Prostate gland (tissue), 2 donors: ENCODE results near the gene ZC3H12C. TPM values are rescaled to one million over a fixed set of nuclear protein-coding genes. Genes with fewer than 3 reads are reported as not detected.

Experiments
- DNase-seq: peaks from one replicate; pipeline ENCODE4 v3.0.0-alpha.2; 2019; ENCODE audit warnings: low spot score
- H3K27ac ChIP-seq, 2 donors: fragments of 200-600 bp; sonication (generic); 2 replicates each; pipeline ENCODE4 v1.5.1; 2017 to 2019
- H3K27me3 ChIP-seq: fragments of 200-600 bp; sonication (generic); replicated peaks from 2 replicates; pipeline ENCODE4 v1.5.1; 2019; ENCODE audit not compliant: insufficient read depth
- H3K36me3 ChIP-seq, 2 donors: fragments of 200-600 bp; sonication (generic); 1 replicate in 1 of 2; 2 replicates in 1 of 2; pipeline versions ENCODE4 v1.5.1 to v1.8.1; 2017 to 2019
- H3K4me1 ChIP-seq: fragments of 200-600 bp; sonication (generic); replicated peaks from 2 replicates; pipeline ENCODE4 v1.5.1; 2019
- H3K4me3 ChIP-seq, 2 donors: fragments of 200-600 bp; sonication (generic); 2 replicates each; pipeline ENCODE4 v1.5.1; 2017 to 2019
- H3K9me3 ChIP-seq: fragments of 200-600 bp; sonication (generic); 2 replicates; pipeline ENCODE4 v1.5.1; 2017
- CTCF ChIP-seq, 4 experiments: fragments of 200-600 bp in 2 of 4; fragments of 450-650 bp in 2 of 4; sonication (generic) in 2 of 4; IDR thresholded peaks; 1 replicate in 3 of 4; 2 replicates in 1 of 4; pipeline ENCODE4 v1.5.1; 2016 to 2019; ENCODE audit warnings: antibody characterized with exemption in 4 of 4, mild to moderate bottlenecking in 2 of 4, moderate library complexity in 2 of 4
- POLR2A ChIP-seq: fragments of 450-650 bp; IDR thresholded peaks from one replicate; pipeline ENCODE4 v1.6.1; 2016; ENCODE audit warnings: antibody characterized with exemption, mild to moderate bottlenecking
- POLR2AphosphoS5 ChIP-seq: sonication (generic); formaldehyde crosslinking; IDR thresholded peaks from one replicate; pipeline ENCODE4 v1.6.1; 2017; ENCODE audit warnings: antibody characterized with exemption
- WGBS: methylation state at CpG from one replicate; pipeline ENCODE4 v1.1.5; 2018; 5-methylcytosine and 5-hydroxymethylcytosine counted together
- intact Hi-C: fragments of 100-400 bp; cut with DNase I; formaldehyde crosslinking; loops from one replicate; pipeline ENCODE4 v1.14.2; 2022
- total RNA-seq, 2 donors: library from RNA; depleted of rRNA; stranded (reverse); fragments of >200 nt; gene quantifications; one replicate each; pipeline ENCODE4 v1.1.0, GENCODE V29; 2016

ZC3H12C gene
- total RNA-seq, 2 donors from 2014 or later = 6.5 to 11.9 TPM

GRCh38 chr11:110106713-110107274 lies 13.6 kb downstream of the ZC3H12C start:
- 96% methylated on average over 2 of the region's 2 CpGs for whole genome bisulfite sequencing
- no peak for DNase-seq
- Histone ChIP-seq H3K27me3 (no peaks in the 10 kb centered on the region), H3K4me3 (no peak overlapping the region), H3K4me1 (no peaks in the 10 kb centered on the region), H3K9me3 (no peaks in the 10 kb centered on the region), H3K36me3 (no peaks in the 10 kb centered on the region), H3K27ac (no peak overlapping the region)
- intact Hi-C loops = no loop called here
- no peak for TF ChIP-seq POLR2AphosphoS5
- TF ChIP-seq CTCF (IDR thresholded peaks at IDR 0.05) = no peak
- TF ChIP-seq POLR2A = no peak

GRCh38 chr11:110110854-110111253 lies 17.7 kb downstream of the ZC3H12C start:
- no peaks in the 10 kb centered on the region for H3K36me3 ChIP-seq
- no peaks in the 10 kb centered on the region for H3K9me3 ChIP-seq
- no peak for DNase-seq
- H3K4me3 ChIP-seq = no peak overlapping the region
- no peaks in the 10 kb centered on the region for H3K27me3 ChIP-seq
- TF ChIP-seq POLR2A (no peak), CTCF (IDR thresholded peaks at IDR 0.05) (no peak), POLR2AphosphoS5 (no peak)
- H3K4me1 ChIP-seq = no peaks in the 10 kb centered on the region
- WGBS = 88% methylated on average over 4 of the region's 4 CpGs
- H3K27ac ChIP-seq = no peak overlapping the region
- intact Hi-C loops = no loop called here

DNA sequence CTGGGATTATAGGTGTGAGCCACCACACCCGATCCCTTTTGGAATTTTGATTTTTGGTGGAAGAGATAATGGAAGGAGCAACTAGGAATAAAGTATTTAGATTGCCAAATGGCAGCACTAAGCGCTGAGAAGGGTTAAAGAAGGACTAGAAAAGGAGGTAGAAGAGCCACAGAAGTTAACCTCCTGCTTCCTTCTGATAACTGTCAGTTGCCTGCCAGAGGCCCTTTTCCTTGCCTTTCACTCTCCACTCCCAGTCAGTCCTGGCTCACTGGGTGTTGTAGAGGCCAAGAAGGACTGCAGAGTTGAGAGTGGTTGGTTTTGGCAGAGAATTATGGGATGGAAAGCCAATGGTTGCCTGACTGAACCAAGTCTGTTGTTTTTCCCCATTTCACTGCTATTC lies 19.3 kb downstream of the ZC3H12C start:
- 97% methylated on average over 2 of the region's 2 CpGs for WGBS
- intact Hi-C loops = no loop called here
- no peaks in the 10 kb centered on the region for H3K27me3 ChIP-seq
- no peak overlapping the region for H3K4me3 ChIP-seq
- TF ChIP-seq POLR2AphosphoS5 (no peak), CTCF (IDR thresholded peaks at IDR 0.05) (no peak), POLR2A (no peak)
- no peak overlapping the region for H3K27ac ChIP-seq
- no peaks in the 10 kb centered on the region for H3K9me3 ChIP-seq
- no peaks in the 10 kb centered on the region for H3K36me3 ChIP-seq
- no peaks in the 10 kb centered on the region for H3K4me1 ChIP-seq
- no peak for DNase-seq

DNA sequence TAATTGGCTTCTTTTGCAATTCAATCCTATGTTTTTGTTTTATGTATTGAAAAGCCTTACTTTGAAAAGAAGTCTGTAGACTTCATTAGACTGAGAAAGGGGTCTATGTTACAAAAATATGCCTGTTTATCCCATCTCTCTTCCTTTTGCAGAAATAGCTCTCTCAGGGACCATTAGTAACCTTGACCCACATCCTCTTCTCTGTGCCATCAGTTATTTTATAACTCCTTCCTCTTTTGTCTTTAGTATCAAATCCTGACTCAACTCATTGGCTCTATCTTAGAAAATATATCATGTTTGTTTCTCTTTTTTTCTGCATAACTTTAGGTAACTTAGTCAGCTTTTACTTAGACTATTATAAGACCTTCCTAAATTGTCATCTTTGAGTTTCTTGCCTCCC lies 20.3 kb downstream of the ZC3H12C start:
- no peaks in the 10 kb centered on the region for H3K36me3 ChIP-seq
- no peaks in the 10 kb centered on the region for H3K27me3 ChIP-seq
- DNase-seq = no peak
- TF ChIP-seq CTCF (IDR thresholded peaks at IDR 0.05) = no peak
- intact Hi-C loops = no loop called here
- H3K27ac ChIP-seq = no peak overlapping the region
- H3K4me3 ChIP-seq = no peak overlapping the region
- H3K4me1 ChIP-seq = no peaks in the 10 kb centered on the region
- no peaks in the 10 kb centered on the region for H3K9me3 ChIP-seq

DNA sequence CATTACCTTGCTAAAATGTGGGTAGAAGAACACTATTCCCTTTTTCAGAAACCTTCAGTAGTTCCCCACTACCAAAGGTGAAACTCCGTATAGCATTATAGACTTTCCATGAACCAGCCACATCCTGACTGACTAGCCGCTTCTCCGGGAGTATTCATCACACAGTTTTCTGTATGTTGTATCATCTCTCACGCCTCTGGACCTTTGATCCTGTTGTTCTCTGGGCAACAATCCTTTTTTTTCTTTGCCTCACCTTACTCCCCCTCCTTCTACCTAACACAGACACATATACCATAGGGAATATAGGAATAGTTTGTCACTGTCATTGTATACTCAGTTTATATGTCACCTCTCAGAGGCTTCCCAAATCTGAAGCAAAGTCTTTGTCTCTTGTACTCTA lies 20.8 kb downstream of the ZC3H12C start:
- TF ChIP-seq CTCF (IDR thresholded peaks at IDR 0.05) = no peak
- no peak for TF ChIP-seq POLR2A
- TF ChIP-seq POLR2AphosphoS5 = no peak
- 89% methylated on average over 4 of the region's 4 CpGs for WGBS
- no peak for DNase-seq
- H3K9me3 ChIP-seq = no peaks in the 10 kb centered on the region
- H3K27ac ChIP-seq = no peak overlapping the region
- intact Hi-C loops = no loop called here
- H3K36me3 ChIP-seq = no peaks in the 10 kb centered on the region
- H3K27me3 ChIP-seq = no peaks in the 10 kb centered on the region
- H3K4me3 ChIP-seq = no peak overlapping the region
- no peaks in the 10 kb centered on the region for H3K4me1 ChIP-seq
